PFSK-1 (cell line): ENCODE results near the gene TNS3.

ENCODE experiments used
- FOXP2 ChIP-seq: optimal IDR thresholded peaks from 2 replicates; pipeline ENCODE3; 2011; ENCODE audit warnings: borderline replicate concordance, control low read depth, inconsistent platforms; ENCODE audit not compliant: insufficient read depth; ENCODE audit errors: extremely low read length, extremely low read depth
- POLR2AphosphoS5 ChIP-seq: IDR thresholded peaks from 2 replicates; pipeline ENCODE4 v1.6.1; 2012; ENCODE audit warnings: low read depth, mild to moderate bottlenecking, control low read depth, low read length, moderate library complexity
- SIN3A ChIP-seq: IDR thresholded peaks from 2 replicates; pipeline ENCODE4 v1.6.1; 2012; ENCODE audit warnings: mild to moderate bottlenecking, low read length, moderate library complexity, borderline replicate concordance; ENCODE audit not compliant: insufficient read depth
- TAF1 ChIP-seq: IDR thresholded peaks from 2 replicates; pipeline ENCODE4 v1.6.1; 2012; ENCODE audit warnings: low read length, control low read depth, borderline replicate concordance; ENCODE audit not compliant: insufficient read depth
- TF ChIP-seq, protein P1 (sequence below), 2 experiments: IDR thresholded peaks; 2 replicates each; pipeline versions ENCODE4 v1.6.1 to v1.8.0; 2011 to 2012; ENCODE audit warnings: low read depth in 2 of 2, low read length in 2 of 2, control low read depth in 1 of 2, inconsistent platforms in 1 of 2, mild to moderate bottlenecking in 1 of 2, moderate library complexity in 1 of 2; ENCODE audit not compliant: insufficient read depth in 1 of 2

The TNS3 gene

DNA sequence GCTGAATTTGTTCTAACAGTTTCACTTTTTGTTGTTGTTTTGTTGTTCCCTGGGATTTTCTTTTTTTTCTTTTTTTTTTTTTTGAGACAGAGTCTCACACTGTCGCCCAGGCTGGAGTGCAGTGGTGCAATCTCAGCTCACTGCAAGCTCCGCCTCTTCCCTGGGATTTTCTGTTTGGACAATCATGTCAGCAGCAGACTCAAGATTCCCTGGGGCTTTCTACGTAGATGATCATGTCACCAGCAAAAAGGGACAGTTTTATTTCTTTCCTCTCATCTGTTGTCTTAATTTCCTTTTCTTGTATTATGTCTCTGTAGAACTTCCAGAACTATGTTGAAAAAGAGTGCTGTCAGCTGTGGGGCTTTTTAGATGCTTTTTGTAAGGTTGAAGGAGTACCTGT lies 241.4 kb downstream of the TNS3 start:
- TF ChIP-seq SIN3A (no peak), FOXP2 (no peak), POLR2AphosphoS5 (no peak), TAF1 (no peak)
- TF ChIP-seq, protein P1, sequence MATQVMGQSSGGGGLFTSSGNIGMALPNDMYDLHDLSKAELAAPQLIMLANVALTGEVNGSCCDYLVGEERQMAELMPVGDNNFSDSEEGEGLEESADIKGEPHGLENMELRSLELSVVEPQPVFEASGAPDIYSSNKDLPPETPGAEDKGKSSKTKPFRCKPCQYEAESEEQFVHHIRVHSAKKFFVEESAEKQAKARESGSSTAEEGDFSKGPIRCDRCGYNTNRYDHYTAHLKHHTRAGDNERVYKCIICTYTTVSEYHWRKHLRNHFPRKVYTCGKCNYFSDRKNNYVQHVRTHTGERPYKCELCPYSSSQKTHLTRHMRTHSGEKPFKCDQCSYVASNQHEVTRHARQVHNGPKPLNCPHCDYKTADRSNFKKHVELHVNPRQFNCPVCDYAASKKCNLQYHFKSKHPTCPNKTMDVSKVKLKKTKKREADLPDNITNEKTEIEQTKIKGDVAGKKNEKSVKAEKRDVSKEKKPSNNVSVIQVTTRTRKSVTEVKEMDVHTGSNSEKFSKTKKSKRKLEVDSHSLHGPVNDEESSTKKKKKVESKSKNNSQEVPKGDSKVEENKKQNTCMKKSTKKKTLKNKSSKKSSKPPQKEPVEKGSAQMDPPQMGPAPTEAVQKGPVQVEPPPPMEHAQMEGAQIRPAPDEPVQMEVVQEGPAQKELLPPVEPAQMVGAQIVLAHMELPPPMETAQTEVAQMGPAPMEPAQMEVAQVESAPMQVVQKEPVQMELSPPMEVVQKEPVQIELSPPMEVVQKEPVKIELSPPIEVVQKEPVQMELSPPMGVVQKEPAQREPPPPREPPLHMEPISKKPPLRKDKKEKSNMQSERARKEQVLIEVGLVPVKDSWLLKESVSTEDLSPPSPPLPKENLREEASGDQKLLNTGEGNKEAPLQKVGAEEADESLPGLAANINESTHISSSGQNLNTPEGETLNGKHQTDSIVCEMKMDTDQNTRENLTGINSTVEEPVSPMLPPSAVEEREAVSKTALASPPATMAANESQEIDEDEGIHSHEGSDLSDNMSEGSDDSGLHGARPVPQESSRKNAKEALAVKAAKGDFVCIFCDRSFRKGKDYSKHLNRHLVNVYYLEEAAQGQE (IDR thresholded peaks at IDR 0.05; ENCODE audit: insufficient read depth in 1 of 2, low read depth in 2 of 2, low read length in 2 of 2) = no peak

DNA sequence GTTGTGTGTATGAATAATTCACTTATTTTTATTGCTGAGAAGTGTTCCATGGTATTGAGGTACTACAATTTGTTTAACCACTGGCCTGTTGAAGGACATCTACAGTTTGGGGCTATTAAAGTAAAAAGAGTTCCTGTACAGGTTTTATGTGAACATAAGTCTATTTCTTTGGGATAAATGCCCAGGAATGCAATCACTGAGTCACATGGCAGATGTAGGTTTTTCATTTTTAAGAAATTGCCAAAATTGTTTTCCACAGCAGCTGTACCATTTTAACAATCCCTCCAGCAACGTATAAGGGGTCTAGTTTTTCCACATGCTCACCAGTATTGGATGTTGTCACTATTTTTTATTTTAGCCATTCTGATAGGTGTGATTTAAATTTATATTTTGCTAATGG lies 243.9 kb downstream of the TNS3 start:
- TF ChIP-seq TAF1 (no peak), FOXP2 (no peak), POLR2AphosphoS5 (no peak), SIN3A (no peak)
- TF ChIP-seq, protein P1 (IDR thresholded peaks at IDR 0.05; ENCODE audit: insufficient read depth in 1 of 2, low read depth in 2 of 2, low read length in 2 of 2) = no peak

DNA sequence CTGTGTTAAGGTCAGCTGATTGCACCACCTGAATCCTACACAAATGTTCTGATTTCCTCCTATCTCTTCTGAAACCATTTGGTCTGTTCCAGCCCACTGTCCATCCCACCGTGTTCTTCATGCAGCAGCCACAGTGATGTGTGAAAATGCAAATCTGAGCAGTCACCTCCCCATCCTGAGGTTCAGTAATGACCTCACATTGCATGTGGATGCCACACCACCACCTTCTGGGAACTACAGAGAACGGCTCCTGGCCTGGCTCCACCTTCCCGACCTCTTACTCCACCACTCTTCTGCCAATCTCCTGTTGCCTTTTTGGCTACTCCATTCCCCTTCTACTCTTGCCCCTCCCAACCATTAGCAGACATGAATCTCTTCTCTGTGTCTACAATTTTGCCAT lies 244.4 kb downstream of the TNS3 start:
- no peak for TF ChIP-seq FOXP2
- no peak for TF ChIP-seq POLR2AphosphoS5
- TF ChIP-seq TAF1 = no peak
- TF ChIP-seq, protein P1 (IDR thresholded peaks at IDR 0.05; ENCODE audit: insufficient read depth in 1 of 2, low read depth in 2 of 2, low read length in 2 of 2) = no peak
- no peak for TF ChIP-seq SIN3A

DNA sequence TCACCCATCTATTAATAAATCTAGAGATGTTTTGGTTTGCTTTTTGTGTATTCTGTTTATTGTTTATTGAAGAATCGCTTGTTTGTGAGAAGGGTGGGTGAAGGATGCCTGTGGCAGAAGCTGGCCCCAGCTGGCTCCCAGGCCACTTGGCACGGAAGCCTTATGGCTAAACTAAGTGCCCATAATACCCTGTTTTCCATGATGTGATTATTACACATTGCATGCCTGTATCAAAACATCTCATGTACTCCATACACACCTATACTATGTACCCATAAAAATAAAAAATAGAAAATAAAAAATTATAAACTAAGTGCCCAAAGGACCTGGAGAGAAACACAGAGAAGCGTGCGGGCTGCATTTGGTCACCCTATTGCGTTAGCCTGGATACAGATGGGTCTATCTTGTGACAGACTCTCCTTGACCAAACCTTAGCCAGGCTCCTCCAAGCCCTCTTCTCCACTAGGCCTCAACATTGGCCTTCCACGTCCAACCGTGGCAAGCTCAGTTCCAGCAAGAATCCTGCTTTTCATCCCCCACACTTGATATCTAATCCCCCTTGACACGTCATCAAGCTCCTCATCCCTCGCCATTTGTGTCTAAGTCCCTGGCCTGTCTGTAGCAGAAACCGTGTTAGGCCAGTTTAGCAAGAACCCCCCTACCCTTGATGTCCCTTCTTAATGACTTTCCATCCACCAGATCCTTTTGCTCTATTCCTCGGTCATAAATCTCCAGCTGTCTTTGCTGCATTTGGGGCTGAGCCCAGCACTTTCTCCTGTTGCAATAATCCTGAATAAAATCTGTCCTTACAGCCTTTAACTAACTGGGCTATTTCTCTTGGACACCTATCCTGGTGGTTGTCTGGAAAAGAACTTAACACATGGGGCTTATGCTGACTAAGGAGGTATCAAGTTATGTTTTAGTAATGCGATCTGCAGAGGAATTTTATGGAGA lies 245.2 kb downstream of the TNS3 start:
- no peak for TF ChIP-seq POLR2AphosphoS5
- no peak for TF ChIP-seq SIN3A
- no peak for TF ChIP-seq TAF1

DNA sequence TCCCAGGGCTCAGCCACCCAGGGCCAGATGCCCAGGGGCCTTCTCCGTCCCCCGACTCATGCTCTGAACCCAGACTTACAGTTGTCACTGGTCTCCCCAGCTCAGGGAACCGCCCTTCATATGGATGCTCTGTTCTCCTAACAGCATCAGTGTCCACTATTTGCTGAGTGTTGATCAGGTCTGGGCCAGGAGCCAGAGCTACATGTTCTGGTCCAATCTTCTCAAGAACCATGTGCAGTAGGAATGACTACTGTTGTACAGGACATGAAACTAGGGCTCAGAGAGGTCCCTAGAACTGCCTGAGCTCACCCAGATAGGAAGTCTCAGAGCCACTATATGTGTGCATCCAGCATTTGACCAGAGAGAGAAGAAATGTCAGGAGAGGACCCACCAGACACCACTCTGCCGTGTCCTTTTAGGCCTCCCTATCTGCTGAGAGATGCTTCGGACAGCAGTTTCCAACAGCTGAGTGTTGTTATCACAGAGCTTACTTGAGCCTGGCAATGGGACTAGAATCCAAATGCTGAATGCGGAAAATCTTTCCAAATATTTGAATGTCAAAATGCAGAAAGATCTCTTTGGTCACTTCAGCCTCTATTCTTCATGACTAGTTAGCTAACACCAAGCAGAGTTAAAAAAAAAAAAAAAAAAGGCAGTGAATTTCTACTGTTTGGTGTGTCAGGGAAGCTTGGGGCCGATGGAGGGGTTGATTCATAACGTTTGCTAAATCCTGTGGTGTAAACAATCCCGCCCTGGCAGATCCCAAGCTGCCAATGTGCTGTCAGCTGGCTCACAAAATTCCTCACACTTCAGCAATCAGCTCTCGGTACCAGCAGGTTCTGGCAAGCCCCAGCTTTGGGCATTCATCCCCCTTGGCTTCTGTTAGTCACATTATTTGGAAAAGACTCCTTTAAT lies 246.1 kb downstream of the TNS3 start:
- TF ChIP-seq POLR2AphosphoS5 = no peak
- TF ChIP-seq, protein P1 (IDR thresholded peaks at IDR 0.05; ENCODE audit: insufficient read depth in 1 of 2, low read depth in 2 of 2, low read length in 2 of 2) = no peak
- no peak for TF ChIP-seq TAF1
- no peak for TF ChIP-seq FOXP2
- no peak for TF ChIP-seq SIN3A
